Spleen (tissue), 11 donors: ENCODE results near the gene RABGAP1. TPM values are rescaled to one million over a fixed set of nuclear protein-coding genes. Genes with fewer than 3 reads are reported as not detected.

Experiments used
- DNase-seq: peaks from one replicate; pipeline ENCODE4 v3.0.0-alpha.2; 2020
- H3K27ac ChIP-seq, 8 donors: fragments of 200-600 bp; sonication (generic) in 7 of 8; 1 replicate in 4 of 8; 2 replicates in 4 of 8; pipeline versions ENCODE4 v1.5.0 to v1.8.0; 2016 to 2021; ENCODE audit warnings: inconsistent platforms in 4 of 8, mild to moderate bottlenecking in 4 of 8, moderate library complexity in 1 of 8
- H3K27me3 ChIP-seq, 7 donors: fragments of 200-600 bp; sonication (generic) in 6 of 7; replicated peaks in 1 of 7; 1 replicate in 4 of 7; 2 replicates in 3 of 7; pipeline versions ENCODE4 v1.5.0 to v1.8.0; 2016 to 2021; ENCODE audit warnings: inconsistent platforms in 3 of 7, mild to moderate bottlenecking in 1 of 7
- H3K36me3 ChIP-seq, 6 donors: fragments of 200-600 bp; sonication (generic) in 5 of 6; 1 replicate in 4 of 6; 2 replicates in 2 of 6; pipeline versions ENCODE4 v1.5.0 to v1.8.0; 2016 to 2021; ENCODE audit warnings: inconsistent platforms in 2 of 6
- H3K4me1 ChIP-seq, 6 donors: fragments of 200-600 bp; sonication (generic) in 5 of 6; 1 replicate in 3 of 6; 2 replicates in 3 of 6; pipeline versions ENCODE4 v1.5.0 to v1.8.0; 2016 to 2021; ENCODE audit warnings: inconsistent platforms in 3 of 6
- H3K4me3 ChIP-seq, 8 donors: fragments of 200-600 bp; sonication (generic) in 7 of 8; 1 replicate in 4 of 8; 2 replicates in 4 of 8; pipeline versions ENCODE4 v1.5.0 to v1.8.0; 2016 to 2021; ENCODE audit warnings: inconsistent platforms in 4 of 8, mild to moderate bottlenecking in 4 of 8, moderate library complexity in 2 of 8
- H3K9me3 ChIP-seq, 8 donors: fragments of 200-600 bp; sonication (generic) in 7 of 8; 1 replicate in 4 of 8; 2 replicates in 4 of 8; pipeline versions ENCODE4 v1.5.0 to v1.8.0; 2016 to 2021; ENCODE audit warnings: inconsistent platforms in 4 of 8
- CTCF ChIP-seq, 11 experiments: fragments of 200-600 bp in 7 of 11; fragments of 450-650 bp in 4 of 11; sonication (generic) in 4 of 11; IDR thresholded peaks in 8 of 11; conservative IDR thresholded peaks in 3 of 11; 1 replicate in 7 of 11; 2 replicates in 4 of 11; pipeline versions ENCODE4 v1.4.0 to v1.8.0; 2016 to 2021; ENCODE audit warnings: antibody characterized with exemption in 11 of 11, inconsistent platforms in 4 of 11, mild to moderate bottlenecking in 1 of 11
- POLR2A ChIP-seq, 3 donors: fragments of 450-650 bp; IDR thresholded peaks; one replicate each; pipeline ENCODE4 v1.5.1; 2017; ENCODE audit warnings: antibody characterized with exemption in 3 of 3, mild to moderate bottlenecking in 1 of 3
- POLR2AphosphoS5 ChIP-seq, 3 donors: sonication (generic); formaldehyde crosslinking; IDR thresholded peaks; one replicate each; pipeline ENCODE4 v1.5.1; 2017; ENCODE audit warnings: antibody characterized with exemption in 3 of 3
- WGBS, 5 donors: extraction: QIAGEN DNeasy Blood & Tissue Kit in 3 of 5; methylation state at CpG; one replicate each; pipeline versions ENCODE4 v1.1.5 to v1.1.7; 2013 to 2018; 5-methylcytosine and 5-hydroxymethylcytosine counted together
- intact Hi-C: fragments of 100-400 bp; cut with DNase I; formaldehyde crosslinking; loops from one replicate; pipeline ENCODE4 v1.15.0; 2023; ENCODE audit warnings: low total_unique reads
- polyA plus RNA-seq, 3 donors: library from polyadenylated mRNA; stranded (reverse); fragments of 200-250 nt; gene quantifications; one replicate each; pipeline ENCODE4 v1.2.1, GENCODE V29; 2013
- total RNA-seq, 7 donors: library from RNA; depleted of rRNA in 3 of 7; stranded (reverse); fragments of >200 nt in 3 of 7; fragmentation: NEBNext Ultra II Directional in 4 of 7; extraction: Animal tissue kit (Norgen Biotek cat#: 25700) in 4 of 7; gene quantifications; one replicate each; pipeline versions ENCODE4 v1.1.0 to v1.2.1, GENCODE V29; 2016 to 2021
- donor health status: healthy with polysubstance abuse.
- donor health status: DM: no; HTN: no; CAD: no; lungs with moderate emphysema.
- donor health status: DM: no; HTN: no; CAD: no.
- donor health status: Bipolar disorder and iron deficiency.
- donor health status: healthy.
- donor health status: DM: no; HTN: no; CAD: no.
- donor health status: DM: yes; HTN: yes; CAD: no.

RABGAP1 gene
- total and polyA plus RNA-seq, 10 donors = 7.4 to 65.7 (median 48.6) TPM

GRCh38 chr9:122941582-122942234, 888 bp downstream of the RABGAP1 start:
- Histone ChIP-seq H3K4me3 (peak overlapping the region; percentile 60 to 93 (median 78)), H3K4me1 (peaks cover 10 to 67% (median 43%) of the 10 kb centered on the region in 6 donors), H3K36me3 (peaks cover 0 to 33% (median 9%) of the 10 kb centered on the region in 6 donors), H3K27ac (peak overlapping the region in 7 of 8 donors; percentile 80 to 93 (median 89)), H3K27me3 (no peaks in the 10 kb centered on the region), H3K9me3 (no peaks in the 10 kb centered on the region)
- intact Hi-C loops = no loop called here
- TF ChIP-seq CTCF (IDR thresholded peaks at IDR 0.05 in 8 of 11, conservative IDR thresholded peaks at IDR 0.05 in 3 of 11) = no peak
- no peak for TF ChIP-seq POLR2AphosphoS5 (IDR thresholded peaks at IDR 0.05)
- no peak for TF ChIP-seq POLR2A (IDR thresholded peaks at IDR 0.05)
- 16 to 23% (median 17%) methylated on average over 17 of the region's 17 CpGs for WGBS, 5 donors
- DNase-seq = no peak

GRCh38 chr9:122944960-122945888, 4.4 kb downstream of the RABGAP1 start:
- Histone ChIP-seq H3K4me1 (peaks cover 12 to 81% (median 54%) of the 10 kb centered on the region in 6 donors), H3K27me3 (no peaks in the 10 kb centered on the region), H3K36me3 (peaks cover 0 to 11% (median 0%) of the 10 kb centered on the region in 6 donors), H3K9me3 (no peaks in the 10 kb centered on the region), H3K4me3 (no peak overlapping the region), H3K27ac (no peak overlapping the region)
- TF ChIP-seq POLR2AphosphoS5 (IDR thresholded peaks at IDR 0.05) = no peak
- no peak for TF ChIP-seq POLR2A (IDR thresholded peaks at IDR 0.05)
- TF ChIP-seq CTCF (IDR thresholded peaks at IDR 0.05 in 8 of 11, conservative IDR thresholded peaks at IDR 0.05 in 3 of 11) = no peak
- no peak for DNase-seq
- WGBS, 5 donors = 71 to 84% (median 80%) methylated on average over 4 of the region's 4 CpGs
- intact Hi-C loops = no loop called here

- Histone ChIP-seq H3K9me3 (no peaks in the 10 kb centered on the region), H3K27ac (no peak overlapping the region), H3K36me3 (peaks cover 0 to 11% (median 0%) of the 10 kb centered on the region in 6 donors), H3K27me3 (no peaks in the 10 kb centered on the region), H3K4me3 (no peak overlapping the region), H3K4me1 (peaks cover 9 to 85% (median 47%) of the 10 kb centered on the region in 6 donors)
- DNase-seq = no peak
- 91 to 98% (median 96%) methylated on average over 1 of the region's 1 CpG for WGBS, 5 donors
- intact Hi-C loops = no loop called here
- TF ChIP-seq POLR2AphosphoS5 (IDR thresholded peaks at IDR 0.05) (no peak), POLR2A (IDR thresholded peaks at IDR 0.05) (no peak), CTCF (IDR thresholded peaks at IDR 0.05 in 8 of 11, conservative IDR thresholded peaks at IDR 0.05 in 3 of 11) (no peak)
These were observed 5.7 kb downstream of the RABGAP1 start for GRCh38 chr9:122946461-122947005.
